Ishikawa (cell line): ENCODE measurements around the gene SYMPK.

ENCODE experiments used
- EP300 ChIP-seq: IDR thresholded peaks from 2 replicates; pipeline ENCODE4 v1.6.1; 2012; ENCODE audit warnings: borderline replicate concordance
- NFIC ChIP-seq: IDR thresholded peaks from 2 replicates; pipeline ENCODE4 v1.6.1; 2012
- TCF12 ChIP-seq: IDR thresholded peaks from 2 replicates; pipeline ENCODE4 v1.6.1; 2012; ENCODE audit warnings: low read depth
- YY1 ChIP-seq: IDR thresholded peaks from 2 replicates; pipeline ENCODE4 v1.6.1; 2012; ENCODE audit warnings: low read depth
- ZBTB7A ChIP-seq: IDR thresholded peaks from 2 replicates; pipeline ENCODE4 v1.6.1; 2012; ENCODE audit warnings: low read depth
- TF ChIP-seq, protein P1 (sequence below): IDR thresholded peaks from 2 replicates; pipeline ENCODE4 v1.6.1; 2012; ENCODE audit warnings: low read depth, mild to moderate bottlenecking

DNA sequence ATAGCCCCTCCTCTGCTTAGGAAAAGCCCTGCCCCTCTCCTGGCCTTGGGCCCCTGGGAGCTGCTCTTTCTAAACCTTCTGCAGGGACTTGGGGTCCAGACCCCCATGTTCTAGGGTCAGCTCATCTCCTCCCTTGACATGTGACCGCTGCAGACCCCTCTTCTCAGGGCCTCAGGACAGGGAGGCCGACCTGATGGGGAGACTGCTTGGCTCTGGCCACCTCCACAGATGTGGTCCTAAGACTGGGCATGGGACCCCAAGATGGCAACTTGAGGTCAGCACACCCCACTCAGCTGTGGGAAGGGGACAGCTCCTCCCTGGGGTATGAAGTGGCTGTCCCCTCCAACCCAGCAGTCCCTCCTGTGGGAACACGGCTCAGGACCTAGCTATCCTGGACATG, 90.0 kb downstream of the SYMPK start:
- TF ChIP-seq ZBTB7A, result no peak
- TF ChIP-seq, protein P1, sequence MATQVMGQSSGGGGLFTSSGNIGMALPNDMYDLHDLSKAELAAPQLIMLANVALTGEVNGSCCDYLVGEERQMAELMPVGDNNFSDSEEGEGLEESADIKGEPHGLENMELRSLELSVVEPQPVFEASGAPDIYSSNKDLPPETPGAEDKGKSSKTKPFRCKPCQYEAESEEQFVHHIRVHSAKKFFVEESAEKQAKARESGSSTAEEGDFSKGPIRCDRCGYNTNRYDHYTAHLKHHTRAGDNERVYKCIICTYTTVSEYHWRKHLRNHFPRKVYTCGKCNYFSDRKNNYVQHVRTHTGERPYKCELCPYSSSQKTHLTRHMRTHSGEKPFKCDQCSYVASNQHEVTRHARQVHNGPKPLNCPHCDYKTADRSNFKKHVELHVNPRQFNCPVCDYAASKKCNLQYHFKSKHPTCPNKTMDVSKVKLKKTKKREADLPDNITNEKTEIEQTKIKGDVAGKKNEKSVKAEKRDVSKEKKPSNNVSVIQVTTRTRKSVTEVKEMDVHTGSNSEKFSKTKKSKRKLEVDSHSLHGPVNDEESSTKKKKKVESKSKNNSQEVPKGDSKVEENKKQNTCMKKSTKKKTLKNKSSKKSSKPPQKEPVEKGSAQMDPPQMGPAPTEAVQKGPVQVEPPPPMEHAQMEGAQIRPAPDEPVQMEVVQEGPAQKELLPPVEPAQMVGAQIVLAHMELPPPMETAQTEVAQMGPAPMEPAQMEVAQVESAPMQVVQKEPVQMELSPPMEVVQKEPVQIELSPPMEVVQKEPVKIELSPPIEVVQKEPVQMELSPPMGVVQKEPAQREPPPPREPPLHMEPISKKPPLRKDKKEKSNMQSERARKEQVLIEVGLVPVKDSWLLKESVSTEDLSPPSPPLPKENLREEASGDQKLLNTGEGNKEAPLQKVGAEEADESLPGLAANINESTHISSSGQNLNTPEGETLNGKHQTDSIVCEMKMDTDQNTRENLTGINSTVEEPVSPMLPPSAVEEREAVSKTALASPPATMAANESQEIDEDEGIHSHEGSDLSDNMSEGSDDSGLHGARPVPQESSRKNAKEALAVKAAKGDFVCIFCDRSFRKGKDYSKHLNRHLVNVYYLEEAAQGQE, result no peak
- TF ChIP-seq YY1, result no peak
- no peak for TF ChIP-seq EP300
- TF ChIP-seq TCF12, result no peak
- no peak for TF ChIP-seq NFIC
